Islet precursor cell (in vitro differentiated cells): ENCODE data around the gene ABCB7.
"Not testable (repeated sequence)": the region's sequence is repeated elsewhere in the genome, so short reads cannot be mapped to it uniquely, and the experiment has no call there.

Experiments used
- DNase-seq: peaks from one replicate; pipeline ENCODE4 v3.0.0-alpha.2; 2018

Gene ABCB7

DNA sequence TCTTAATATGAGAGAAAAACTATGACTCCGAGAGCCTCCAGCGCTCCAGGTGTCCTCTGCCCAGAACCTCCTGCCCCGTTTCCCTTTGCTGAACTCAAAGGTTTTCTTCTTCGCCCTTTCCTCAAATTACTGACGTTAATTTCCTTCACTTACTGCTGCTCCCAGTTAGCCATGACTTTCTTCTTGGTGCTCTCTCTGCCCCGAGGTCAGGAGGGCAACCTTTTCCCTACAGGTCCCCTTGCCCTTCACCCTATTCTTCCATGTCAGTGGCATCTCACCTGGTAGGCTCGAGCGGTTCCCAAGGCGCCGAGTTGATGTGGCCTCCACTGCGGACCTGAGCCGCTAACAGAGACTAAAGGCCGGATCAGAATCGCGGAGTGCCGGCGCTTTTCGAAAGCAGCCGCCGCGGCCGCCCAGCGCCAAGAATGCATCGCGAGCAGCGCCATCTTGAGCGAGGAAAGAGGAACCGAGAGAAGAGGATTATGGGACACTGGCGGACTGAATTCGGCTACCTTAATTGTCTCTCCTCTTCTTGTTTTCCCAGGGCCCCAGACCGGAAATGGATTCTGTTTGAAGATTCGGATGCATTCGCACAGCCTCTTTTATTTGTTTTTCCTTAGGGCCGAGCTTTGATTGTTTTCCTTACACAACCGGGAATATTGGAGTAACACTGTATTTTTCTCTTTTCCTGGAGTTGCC lies at the start of gene ABCB7:
Gene ABCB7 (minus strand): TSS at position 457 of the 699 bp plus-strand sequence. CDS start 11 bp downstream, at position 446.
- DNase-seq: peak; percentile 74

DNA sequence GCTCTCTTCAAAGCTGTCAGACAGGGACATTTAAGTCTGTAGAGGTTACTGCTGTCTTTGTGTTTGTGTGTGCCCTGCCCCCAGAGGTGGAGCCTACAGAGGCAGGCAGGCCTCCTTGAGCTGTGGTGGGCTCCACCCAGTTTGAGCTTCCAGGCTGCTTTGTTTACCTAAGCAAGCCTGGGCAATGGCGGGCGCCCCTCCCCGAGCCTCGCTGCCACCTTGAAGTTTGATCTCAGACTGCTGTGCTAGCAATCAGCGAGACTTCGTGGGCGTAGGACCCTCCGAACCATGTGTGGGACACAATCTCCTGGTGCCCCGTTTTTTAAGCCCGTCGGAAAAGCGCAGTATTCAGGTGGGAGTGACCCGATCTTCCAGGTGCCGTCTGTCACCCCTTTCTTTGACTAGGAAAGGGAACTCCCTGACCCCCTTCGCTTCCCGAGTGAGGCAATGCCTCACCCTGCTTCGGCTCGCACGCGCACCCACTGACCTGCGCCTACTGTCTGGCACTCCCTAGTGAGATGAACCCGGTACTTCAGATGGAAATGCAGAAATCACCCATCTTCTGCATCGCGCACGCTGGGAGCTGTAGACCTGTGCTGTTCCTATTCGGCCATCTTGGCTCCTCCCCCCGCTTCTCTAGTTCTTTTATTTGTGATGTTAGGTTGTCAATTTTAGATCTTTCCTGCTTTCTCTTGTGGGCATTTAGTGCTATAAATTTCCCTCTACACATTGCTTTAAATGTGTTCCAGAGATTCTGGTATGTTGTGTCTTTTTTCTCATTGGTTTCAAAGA lies 32.5 kb upstream of the ABCB7 start:
- DNase-seq: not testable (repeated sequence)

GRCh38 chrX:75181721-75182120 lies 25.6 kb upstream of the ABCB7 start:
- DNase-seq: no peak

GRCh38 chrX:75179536-75180293 lies 23.6 kb upstream of the ABCB7 start:
- not testable (repeated sequence) for DNase-seq

- not testable (repeated sequence) for DNase-seq
These were observed 16.3 kb upstream of the ABCB7 start for GRCh38 chrX:75172257-75172890.

- no peak for DNase-seq
These were observed 2.0 kb upstream of the ABCB7 start for GRCh38 chrX:75158054-75158453.

DNA sequence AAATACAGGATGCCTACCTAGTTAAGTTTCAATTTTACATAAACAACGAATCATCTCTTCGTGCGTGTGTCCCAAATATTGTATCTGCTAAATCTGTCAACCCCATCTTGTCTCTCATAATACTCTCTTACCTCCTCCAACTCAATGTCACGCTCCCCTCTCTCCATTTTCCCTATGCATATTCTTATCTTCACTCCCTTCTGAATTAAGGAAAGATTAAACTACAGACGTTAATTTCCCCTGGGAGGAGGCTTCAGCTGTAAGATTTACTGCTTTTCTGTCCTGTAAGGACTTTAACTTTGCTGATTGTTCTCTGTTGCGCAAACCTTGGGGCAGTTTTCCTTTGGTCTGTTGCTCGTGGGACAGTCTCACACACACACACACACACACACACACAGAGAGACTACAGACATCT lies 455 bp upstream of the ABCB7 start:
- no peak for DNase-seq

- DNase-seq: no peak
These were observed 646 bp downstream of the ABCB7 start for GRCh38 chrX:75155447-75155826.

DNA sequence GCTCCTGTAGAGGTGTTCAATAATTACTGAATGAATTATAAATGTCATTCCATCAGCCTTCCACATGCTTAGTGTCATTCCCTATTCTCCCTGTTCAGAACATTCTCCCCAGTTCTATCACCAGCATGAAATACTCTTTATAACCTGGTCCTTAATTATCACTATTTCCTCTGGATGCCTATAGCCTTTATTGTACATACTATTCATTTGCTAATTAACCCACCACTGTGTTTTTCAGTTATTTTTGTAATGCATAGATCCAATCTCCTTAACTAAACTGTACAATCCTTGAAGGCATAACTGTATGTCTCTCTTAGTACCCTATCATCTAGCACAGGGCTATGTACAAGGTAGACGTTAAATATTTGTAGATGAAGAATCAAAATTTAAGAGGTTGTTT lies 1.2 kb downstream of the ABCB7 start:
- no peak for DNase-seq

GRCh38 chrX:75151827-75152592 lies 4.1 kb downstream of the ABCB7 start:
- no peak for DNase-seq

GRCh38 chrX:75149654-75150053 lies 6.4 kb downstream of the ABCB7 start:
- no peak for DNase-seq

- DNase-seq: no peak
These were observed 23.4 kb downstream of the ABCB7 start for GRCh38 chrX:75132672-75133071.

- DNase-seq: no peak
These were observed 24.0 kb downstream of the ABCB7 start for GRCh38 chrX:75131973-75132627.

GRCh38 chrX:75129069-75129468 lies 27.0 kb downstream of the ABCB7 start:
- DNase-seq: not testable (repeated sequence)

DNA sequence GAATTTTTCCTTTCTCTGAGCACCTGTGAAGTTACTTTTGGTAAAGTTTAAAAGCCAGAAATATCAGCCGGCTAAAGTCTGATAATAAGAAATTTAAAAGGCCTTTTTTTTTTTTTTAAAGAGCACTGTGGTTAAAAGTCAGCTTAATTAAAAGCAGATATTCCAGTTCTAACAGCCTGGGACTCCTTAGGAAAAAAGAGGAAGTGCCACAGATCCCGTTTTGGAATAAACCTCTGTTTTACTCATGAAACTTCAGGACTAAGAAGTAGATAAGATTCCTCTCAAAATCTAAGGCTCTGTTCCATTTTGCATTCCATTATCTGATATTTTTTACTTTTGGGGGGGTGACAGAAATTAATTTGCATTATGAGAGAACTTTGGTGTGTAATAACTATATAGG lies 37.8 kb downstream of the ABCB7 start:
- no peak for DNase-seq

- DNase-seq: no peak
These were observed 40.2 kb downstream of the ABCB7 start for GRCh38 chrX:75115707-75116413.

DNA sequence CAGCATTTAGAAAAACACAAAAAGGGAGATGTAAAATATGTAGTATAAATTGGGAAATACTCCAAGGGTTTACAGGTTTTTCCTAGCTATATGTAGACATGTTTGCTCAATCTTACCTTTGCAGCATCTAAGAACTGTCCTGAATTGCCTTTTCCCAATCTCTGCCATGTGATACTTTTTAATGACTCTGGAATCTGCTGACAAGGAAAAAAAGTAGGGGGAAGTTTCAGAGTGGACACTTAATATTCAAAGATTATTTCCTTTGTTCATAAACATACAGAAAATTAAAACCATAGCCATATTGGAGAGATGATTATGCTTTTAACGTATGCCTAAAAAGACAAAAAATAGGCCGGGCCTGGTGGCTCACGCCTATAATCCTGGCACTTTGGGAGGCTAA lies 41.4 kb downstream of the ABCB7 start:
- DNase-seq: no peak

GRCh38 chrX:75113664-75114063 lies 42.4 kb downstream of the ABCB7 start:
- DNase-seq: no peak

DNA sequence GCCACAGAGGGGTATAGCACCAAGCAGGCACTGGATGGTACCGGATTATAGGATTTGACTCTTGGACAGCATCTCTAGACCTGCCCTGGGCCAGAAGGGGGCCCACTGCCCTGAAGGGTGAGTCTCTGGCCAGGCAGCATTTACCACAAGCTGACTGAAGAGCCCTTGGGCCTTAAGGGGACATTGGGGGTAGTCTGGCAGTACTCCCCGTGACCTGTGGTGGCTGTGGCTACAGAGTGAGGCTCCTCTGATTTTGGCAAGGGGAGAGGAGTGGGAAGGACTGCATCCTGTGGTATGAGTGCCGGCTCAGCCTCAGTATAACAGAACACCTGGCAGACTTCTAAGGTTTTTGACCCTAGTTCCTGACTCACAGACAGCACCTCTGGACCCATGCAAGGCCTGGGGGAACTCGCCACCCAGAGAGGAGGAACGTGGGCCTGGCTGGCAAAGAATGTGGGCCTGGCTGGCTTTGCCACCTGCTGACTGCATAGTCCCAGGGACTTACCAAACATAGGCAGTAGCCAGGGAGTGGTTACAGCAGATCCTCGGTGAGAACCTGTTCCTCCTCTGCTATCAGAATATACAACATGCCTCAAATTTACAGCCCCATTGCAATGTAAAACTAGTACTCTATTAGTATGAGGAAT lies 48.1 kb downstream of the ABCB7 start:
- DNase-seq: peak; percentile 44

- DNase-seq: no peak
These were observed 49.3 kb downstream of the ABCB7 start for GRCh38 chrX:75106772-75107171.

DNA sequence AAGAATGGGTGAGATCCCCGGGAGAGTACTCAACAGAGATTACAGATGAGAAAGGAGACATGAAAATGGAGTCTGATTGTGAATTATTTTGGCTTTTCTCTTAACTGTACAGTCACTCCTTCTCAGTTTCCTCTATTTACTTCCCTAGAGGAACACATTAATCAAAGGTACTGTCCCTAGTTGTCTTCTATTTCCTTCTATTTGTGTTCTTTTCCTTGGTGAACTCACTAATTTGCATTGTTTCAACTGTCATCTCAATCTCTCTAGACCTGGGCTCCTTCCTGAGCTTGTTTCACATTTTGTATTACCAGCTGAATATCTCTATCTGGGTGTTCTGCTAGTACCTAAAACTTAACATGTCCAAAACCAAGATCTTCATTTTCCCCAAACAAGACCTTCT lies 59.8 kb downstream of the ABCB7 start:
- no peak for DNase-seq
